Fibroblast of the aortic adventitia (primary cell): ENCODE measurements around the gene LHFPL4. TPM values are rescaled to one million over a fixed set of nuclear protein-coding genes. Genes with fewer than 3 reads are reported as not detected.

Experiments used
- DNase-seq: peaks from one replicate; pipeline ENCODE4 v3.0.0-alpha.2; 2010; ENCODE audit warnings: low read depth
- H3K4me3 ChIP-seq: 2 replicates; pipeline ENCODE4 v1.5.1; 2011; ENCODE audit warnings: low read depth, mild to moderate bottlenecking, control low read depth, low read length, moderate library complexity
- total RNA-seq: library from RNA; depleted of rRNA; stranded (reverse); fragments of >200 nt; gene quantifications from 2 replicates; pipeline ENCODE4 v1.2.3, GENCODE V29; 2012; ENCODE audit warnings: low replicate concordance
- TF ChIP-seq, protein P1 (sequence below): IDR thresholded peaks from 2 replicates; pipeline ENCODE4 v1.5.1; 2011; ENCODE audit warnings: mild to moderate bottlenecking, low read length, control low read depth, inconsistent platforms; ENCODE audit not compliant: insufficient read depth

Gene LHFPL4
- total RNA-seq, 1 donor: not detected

DNA sequence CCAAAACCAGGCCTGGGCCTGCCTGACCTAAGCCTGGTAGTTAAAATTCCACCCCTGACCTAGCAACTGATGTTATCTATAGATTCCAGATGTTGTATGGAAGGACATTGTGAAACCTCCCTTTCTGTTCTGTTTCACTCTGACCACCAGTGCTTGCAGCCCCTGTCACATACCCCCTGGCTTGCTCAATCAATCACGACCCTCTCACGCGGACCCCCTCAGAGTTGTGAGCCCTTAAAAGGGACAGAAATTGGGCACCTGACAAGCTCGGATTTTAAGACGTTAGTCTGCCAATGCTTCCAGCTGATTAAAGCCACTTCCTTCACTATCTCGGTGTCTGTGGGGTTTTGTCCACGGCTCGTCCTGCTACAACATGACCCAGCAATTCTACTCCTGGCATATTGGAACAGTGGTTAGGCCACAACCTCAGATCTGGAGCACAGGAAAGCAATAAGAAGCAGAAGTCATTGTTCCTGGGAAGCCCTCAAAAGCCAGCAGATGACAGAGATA, 36.7 kb upstream of the LHFPL4 start:
- TF ChIP-seq, protein P1, sequence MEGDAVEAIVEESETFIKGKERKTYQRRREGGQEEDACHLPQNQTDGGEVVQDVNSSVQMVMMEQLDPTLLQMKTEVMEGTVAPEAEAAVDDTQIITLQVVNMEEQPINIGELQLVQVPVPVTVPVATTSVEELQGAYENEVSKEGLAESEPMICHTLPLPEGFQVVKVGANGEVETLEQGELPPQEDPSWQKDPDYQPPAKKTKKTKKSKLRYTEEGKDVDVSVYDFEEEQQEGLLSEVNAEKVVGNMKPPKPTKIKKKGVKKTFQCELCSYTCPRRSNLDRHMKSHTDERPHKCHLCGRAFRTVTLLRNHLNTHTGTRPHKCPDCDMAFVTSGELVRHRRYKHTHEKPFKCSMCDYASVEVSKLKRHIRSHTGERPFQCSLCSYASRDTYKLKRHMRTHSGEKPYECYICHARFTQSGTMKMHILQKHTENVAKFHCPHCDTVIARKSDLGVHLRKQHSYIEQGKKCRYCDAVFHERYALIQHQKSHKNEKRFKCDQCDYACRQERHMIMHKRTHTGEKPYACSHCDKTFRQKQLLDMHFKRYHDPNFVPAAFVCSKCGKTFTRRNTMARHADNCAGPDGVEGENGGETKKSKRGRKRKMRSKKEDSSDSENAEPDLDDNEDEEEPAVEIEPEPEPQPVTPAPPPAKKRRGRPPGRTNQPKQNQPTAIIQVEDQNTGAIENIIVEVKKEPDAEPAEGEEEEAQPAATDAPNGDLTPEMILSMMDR: no peak

DNA sequence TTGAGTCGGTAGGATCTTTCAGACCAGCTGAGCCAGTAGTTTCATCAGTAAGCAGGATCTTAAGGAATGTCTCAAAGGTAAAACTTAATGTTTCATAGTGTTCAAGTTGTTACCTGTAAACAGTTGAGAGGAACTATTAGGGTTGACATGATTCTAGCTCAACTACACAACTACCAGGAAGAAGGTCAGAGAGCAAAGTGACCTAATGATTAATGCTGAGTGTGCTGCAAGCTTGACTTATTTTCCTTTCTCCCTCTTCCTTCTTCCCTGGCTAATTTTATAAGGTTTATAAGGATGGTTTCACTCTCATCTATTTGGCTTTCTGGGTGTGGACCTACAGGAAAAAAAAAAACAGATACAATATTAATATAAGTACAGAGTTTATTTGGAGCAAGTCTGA, 30.2 kb upstream of the LHFPL4 start:
- DNase-seq: no peak
- no peak overlapping the region for H3K4me3 ChIP-seq
- TF ChIP-seq, protein P1: no peak

More for the DNA sequence above, 36.7 kb upstream of the LHFPL4 start:
- no peak for DNase-seq
- no peak overlapping the region for H3K4me3 ChIP-seq

DNA sequence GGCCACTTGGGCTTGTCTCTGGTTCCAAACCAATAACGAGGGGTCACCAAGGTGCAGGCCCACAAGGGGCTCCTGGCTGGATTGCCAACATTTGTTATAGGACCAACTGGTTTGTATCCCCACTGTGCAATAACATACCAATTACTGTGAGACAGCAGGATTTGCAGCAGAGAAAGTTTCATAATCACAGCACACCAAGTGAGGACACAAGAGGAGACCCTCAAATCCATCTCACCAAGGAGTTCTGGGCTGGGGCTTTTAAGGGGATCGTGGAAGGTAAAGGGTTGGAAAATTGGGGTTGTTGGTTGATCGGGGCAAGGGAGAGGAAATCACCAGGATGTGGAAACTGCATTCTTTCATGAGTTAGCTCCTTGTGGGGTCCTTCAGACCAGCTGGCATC, 29.7 kb upstream of the LHFPL4 start:
- TF ChIP-seq, protein P1: no peak
- no peak overlapping the region for H3K4me3 ChIP-seq
- DNase-seq: no peak

DNA sequence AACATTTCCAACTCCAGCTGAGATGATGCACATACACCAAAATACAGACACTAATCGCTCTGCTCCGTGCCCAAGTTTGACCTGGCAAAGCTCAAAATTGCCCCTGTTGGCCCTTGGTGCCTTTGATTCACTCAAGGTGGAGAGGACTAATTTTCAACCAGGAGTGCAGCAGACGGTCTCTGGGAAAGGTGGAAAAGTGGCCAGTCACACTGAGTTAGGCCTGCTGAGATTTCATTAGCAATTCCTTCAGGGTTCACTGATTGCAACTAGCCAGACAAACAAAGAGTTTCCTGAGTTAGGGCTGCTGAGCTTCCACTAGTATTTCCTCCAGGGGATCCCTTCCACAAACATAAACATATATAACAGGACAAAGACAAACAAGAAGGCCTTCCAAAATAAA, 28.7 kb upstream of the LHFPL4 start:
- no peak for DNase-seq
- TF ChIP-seq, protein P1: no peak

GRCh38 chr3:9581742-9582141, 28.1 kb upstream of the LHFPL4 start:
- TF ChIP-seq, protein P1: no peak
- no peak overlapping the region for H3K4me3 ChIP-seq
- DNase-seq: no peak

More for the DNA sequence above, 28.7 kb upstream of the LHFPL4 start:
- no peak overlapping the region for H3K4me3 ChIP-seq

- no peak overlapping the region for H3K4me3 ChIP-seq
- TF ChIP-seq, protein P1: no peak
- no peak for DNase-seq
Measured at GRCh38 chr3:9569054-9569453, 15.4 kb upstream of the LHFPL4 start.

GRCh38 chr3:9565316-9565715, 11.7 kb upstream of the LHFPL4 start:
- TF ChIP-seq, protein P1: no peak
- no peak for DNase-seq

More at GRCh38 chr3:9565316-9565715, 11.7 kb upstream of the LHFPL4 start:
- H3K4me3 ChIP-seq: no peak overlapping the region
